ENCODE data around the gene TNIK. TPM values are rescaled to one million over a fixed set of nuclear protein-coding genes. Genes with fewer than 3 reads are reported as not detected.

Gene TNIK
- total and polyA plus RNA-seq, 8 donors: 2.1 to 40.2 (median 10.1) TPM

- Histone ChIP-seq H3K27ac (no peak overlapping the region), H3K36me3 (peaks cover 3 to 50% (median 41%) of the 10 kb centered on the region in 4 donors), H3K4me1 (peaks cover 0 to 9% (median 6%) of the 10 kb centered on the region in 4 donors), H3K4me3 (no peak overlapping the region), H3K27me3 (no peaks in the 10 kb centered on the region), H3K9me3 (no peaks in the 10 kb centered on the region)
- WGBS, 5 donors: 98 to 100% (median 100%) methylated on average over 1 of the region's 1 CpG
- DNase-seq: no peak
- intact Hi-C loops (cut with DNase I; ENCODE audit: low total_unique reads): no loop called here
- TF ChIP-seq POLR2A (IDR thresholded peaks at IDR 0.05): no peak
- no peak for TF ChIP-seq POLR2AphosphoS5 (IDR thresholded peaks at IDR 0.05)
Observed at GRCh38 chr3:171086914-171087313, 373.3 kb downstream of the TNIK start.

GRCh38 chr3:171077261-171077660, 382.9 kb downstream of the TNIK start:
- peaks cover 0 to 44% (median 36%) of the 10 kb centered on the region in 4 donors for H3K36me3 ChIP-seq
- TF ChIP-seq POLR2A (IDR thresholded peaks at IDR 0.05): no peak
- no peak for TF ChIP-seq EP300 (IDR thresholded peaks at IDR 0.05)
- TF ChIP-seq CTCF (IDR thresholded peaks at IDR 0.05): no peak
- no peak for TF ChIP-seq POLR2AphosphoS5 (IDR thresholded peaks at IDR 0.05)
- no peak overlapping the region for H3K4me3 ChIP-seq
- H3K27ac ChIP-seq: no peak overlapping the region
- no peaks in the 10 kb centered on the region for H3K27me3 ChIP-seq
- H3K9me3 ChIP-seq: no peaks in the 10 kb centered on the region
- no peak for DNase-seq
- no peaks in the 10 kb centered on the region for H3K4me1 ChIP-seq
- intact Hi-C loops (cut with DNase I; ENCODE audit: low total_unique reads): no loop called here
- WGBS, 5 donors: 89 to 100% (median 98%) methylated on average over 2 of the region's 2 CpGs

- no peak overlapping the region for H3K4me3 ChIP-seq
- no peak for DNase-seq
- TF ChIP-seq CTCF (IDR thresholded peaks at IDR 0.05) (no peak), EP300 (IDR thresholded peaks at IDR 0.05) (no peak), POLR2AphosphoS5 (IDR thresholded peaks at IDR 0.05) (no peak), POLR2A (IDR thresholded peaks at IDR 0.05) (no peak)
- no peak overlapping the region for H3K27ac ChIP-seq
- peaks cover 0 to 40% (median 28%) of the 10 kb centered on the region in 4 donors for H3K36me3 ChIP-seq
- no peaks in the 10 kb centered on the region for H3K4me1 ChIP-seq
- H3K9me3 ChIP-seq: no peaks in the 10 kb centered on the region
- H3K27me3 ChIP-seq: no peaks in the 10 kb centered on the region
- intact Hi-C loops (cut with DNase I; ENCODE audit: low total_unique reads): no loop called here
Observed at GRCh38 chr3:171072432-171072831, 387.8 kb downstream of the TNIK start.

GRCh38 chr3:171068658-171069057, 391.5 kb downstream of the TNIK start:
- no peak for TF ChIP-seq CTCF (IDR thresholded peaks at IDR 0.05)
- no peak for TF ChIP-seq POLR2A (IDR thresholded peaks at IDR 0.05)
- TF ChIP-seq EP300 (IDR thresholded peaks at IDR 0.05): no peak
- TF ChIP-seq POLR2AphosphoS5 (IDR thresholded peaks at IDR 0.05): no peak

GRCh38 chr3:171066206-171066605, 394.0 kb downstream of the TNIK start:
- H3K27ac ChIP-seq: no peak overlapping the region
- no peaks in the 10 kb centered on the region for H3K9me3 ChIP-seq
- peaks cover 0 to 54% (median 42%) of the 10 kb centered on the region in 4 donors for H3K36me3 ChIP-seq
- WGBS, 5 donors: 83 to 90% (median 86%) methylated on average over 6 of the region's 6 CpGs
- no peak for DNase-seq
- H3K4me1 ChIP-seq: no peaks in the 10 kb centered on the region
- TF ChIP-seq CTCF (IDR thresholded peaks at IDR 0.05) (no peak), EP300 (IDR thresholded peaks at IDR 0.05) (no peak), POLR2A (IDR thresholded peaks at IDR 0.05) (no peak), POLR2AphosphoS5 (IDR thresholded peaks at IDR 0.05) (no peak)
- no peaks in the 10 kb centered on the region for H3K27me3 ChIP-seq
- no peak overlapping the region for H3K4me3 ChIP-seq
- intact Hi-C loops (cut with DNase I; ENCODE audit: low total_unique reads): no loop called here

More at GRCh38 chr3:171068658-171069057, 391.5 kb downstream of the TNIK start:
- H3K27me3 ChIP-seq: no peaks in the 10 kb centered on the region
- 77 to 88% (median 79%) methylated on average over 3 of the region's 3 CpGs for WGBS, 5 donors
- no peak for DNase-seq
- H3K36me3 ChIP-seq: peaks cover 0 to 50% (median 37%) of the 10 kb centered on the region in 4 donors
- H3K27ac ChIP-seq: no peak overlapping the region
- intact Hi-C loops (cut with DNase I; ENCODE audit: low total_unique reads): no loop called here
- no peak overlapping the region for H3K4me3 ChIP-seq
- no peaks in the 10 kb centered on the region for H3K4me1 ChIP-seq
- H3K9me3 ChIP-seq: no peaks in the 10 kb centered on the region

Measured in stomach (tissue), 9 donors.